B cell (primary cell): Measurements from ENCODE around the gene APOC3. TPM values are rescaled to one million over a fixed set of nuclear protein-coding genes. Genes with fewer than 3 reads are reported as not detected.
A peak's percentile ranks its signal among the peaks of the same experiment; 100 is the strongest.

Experiments
- ATAC-seq: fragments of 200-7000 bp; cut with Tn5 transposase; one replicate; pipeline ENCODE4 v1.10.0; 2021; ENCODE audit warnings: low read depth, mild to moderate bottlenecking, moderate number of reproducible peaks, moderate library complexity
- CTCF ChIA-PET: fragments of 350-600 bp; sonication (Branson Sonifier 250); formaldehyde crosslinking; loops from one replicate; lab custom pipeline; 2021; ENCODE audit warnings: antibody characterized with exemption, inconsistent platforms; lab: Charles Lee
- POLR2A ChIA-PET: fragments of 350-600 bp; sonication (Branson Sonifier 250); formaldehyde crosslinking; loops from one replicate; lab custom pipeline; 2021; ENCODE audit warnings: antibody characterized with exemption; lab: Charles Lee
- DNase-seq: peaks from one replicate; pipeline ENCODE4 v3.0.0; 2013
- H2AFZ ChIP-seq: 2 replicates; pipeline ENCODE4 v1.6.1; 2012; ENCODE audit warnings: mild to moderate bottlenecking, low read depth, low read length; ENCODE audit not compliant: insufficient read depth, poor library complexity, severe bottlenecking
- H3K27ac ChIP-seq, 2 donors: 1 replicate in 1 of 2; 2 replicates in 1 of 2; pipeline ENCODE4 v1.5.1; 2012 to 2013; ENCODE audit warnings: low read length in 2 of 2, mild to moderate bottlenecking in 2 of 2, moderate library complexity in 1 of 2
- H3K27me3 ChIP-seq, 4 experiments: fragments of 200-600 bp in 1 of 4; sonication (generic) in 1 of 4; replicated peaks in 1 of 4; 1 replicate in 2 of 4; 2 replicates in 2 of 4; pipeline versions ENCODE4 v1.6.1 to v1.7.0; 2013 to 2016; ENCODE audit warnings: low read length in 3 of 4, mild to moderate bottlenecking in 2 of 4, mixed read lengths in 1 of 4, moderate library complexity in 1 of 4; ENCODE audit not compliant: insufficient read depth in 4 of 4, control insufficient read depth in 3 of 4; ENCODE audit errors: control extremely low read depth in 1 of 4
- H3K36me3 ChIP-seq, 2 experiments: replicated peaks in 1 of 2; 1 replicate in 1 of 2; 2 replicates in 1 of 2; pipeline versions ENCODE4 v1.6.1 to v1.7.1; 2013; ENCODE audit warnings: low read length in 1 of 2; ENCODE audit not compliant: insufficient read depth in 2 of 2, control insufficient read depth in 1 of 2; ENCODE audit errors: control extremely low read depth in 1 of 2, extremely low read depth in 1 of 2
- H3K4me1 ChIP-seq, 2 donors: fragments of 200-600 bp in 1 of 2; sonication (generic) in 1 of 2; 1 replicate in 1 of 2; 2 replicates in 1 of 2; pipeline versions ENCODE4 v1.5.1 to v1.6.1; 2013 to 2017; ENCODE audit warnings: low read length in 2 of 2; ENCODE audit not compliant: control insufficient read depth in 2 of 2, insufficient read depth in 2 of 2
- H3K4me2 ChIP-seq: replicated peaks from 2 replicates; pipeline ENCODE3; 2012; ENCODE audit warnings: mild to moderate bottlenecking, low read depth, low read length; ENCODE audit not compliant: poor library complexity, severe bottlenecking
- H3K4me3 ChIP-seq, 5 experiments: fragments of 200-600 bp in 1 of 5; sonication (generic) in 1 of 5; 1 replicate in 3 of 5; 2 replicates in 2 of 5; pipeline versions ENCODE4 v1.5.1 to v1.7.0; 2011 to 2016; ENCODE audit warnings: low read length in 4 of 5, mild to moderate bottlenecking in 4 of 5, low read depth in 2 of 5, control low read depth in 1 of 5, moderate library complexity in 1 of 5; ENCODE audit not compliant: insufficient read depth in 1 of 5; ENCODE audit errors: control extremely low read depth in 1 of 5, extremely low read depth in 1 of 5
- H3K79me2 ChIP-seq: fragments of 200-600 bp; sonication (generic); one replicate; pipeline ENCODE4 v1.6.0; 2016; ENCODE audit warnings: low read length; ENCODE audit not compliant: control insufficient read depth, insufficient read depth
- H3K9ac ChIP-seq: fragments of 200-600 bp; sonication (generic); 2 replicates; pipeline ENCODE4 v1.6.1; 2017; ENCODE audit warnings: mild to moderate bottlenecking, low read length, moderate library complexity
- H3K9me3 ChIP-seq, 3 donors: one replicate each; pipeline versions ENCODE4 v1.6.1 to v1.7.1; 2013; ENCODE audit warnings: low read length in 2 of 3; ENCODE audit not compliant: control insufficient read depth in 2 of 3, insufficient read depth in 1 of 3; ENCODE audit errors: control extremely low read depth in 1 of 3
- H4K20me1 ChIP-seq: 2 replicates; pipeline ENCODE4 v1.6.0; 2012; ENCODE audit warnings: mild to moderate bottlenecking, low read length; ENCODE audit not compliant: insufficient read depth, control insufficient read depth, poor library complexity, severe bottlenecking
- H3K27ac Mint-ChIP-seq: one replicate; pipeline ENCODE4 v1.8.0; 2021; ENCODE audit warnings: mixed read lengths
- H3K27me3 Mint-ChIP-seq: one replicate; pipeline ENCODE4 v1.8.0; 2021; ENCODE audit warnings: mixed read lengths
- H3K4me1 Mint-ChIP-seq: one replicate; pipeline ENCODE4 v1.8.0; 2021; ENCODE audit warnings: mixed read lengths
- H3K4me3 Mint-ChIP-seq: one replicate; pipeline ENCODE4 v1.8.0; 2021; ENCODE audit warnings: mixed read lengths
- H3K9me3 Mint-ChIP-seq: one replicate; pipeline ENCODE4 v1.8.0; 2022; ENCODE audit warnings: mixed read lengths; ENCODE audit not compliant: insufficient read depth
- CTCF ChIP-seq: fragments of 200-600 bp; IDR thresholded peaks from one replicate; pipeline ENCODE4 v1.8.0; 2022; ENCODE audit warnings: antibody characterized with exemption, mild to moderate bottlenecking
- EZH2 ChIP-seq: IDR thresholded peaks from 2 replicates; pipeline ENCODE4 v1.6.1; 2012; ENCODE audit warnings: borderline replicate concordance, low read depth, mild to moderate bottlenecking, moderate library complexity, low read length; ENCODE audit not compliant: insufficient read depth, poor library complexity, severe bottlenecking
- WGBS: methylation state at CpG from one replicate; pipeline ENCODE4 v1.1.5; 2013; ENCODE audit warnings: missing lambda C conversion rate; ENCODE audit not compliant: insufficient coverage; 5-methylcytosine and 5-hydroxymethylcytosine counted together
- intact Hi-C: fragments of 100-400 bp; cut with micrococcal nuclease; formaldehyde crosslinking; loops from one replicate; pipeline ENCODE4 v1.10.0; 2022
- polyA plus RNA-seq: library from polyadenylated mRNA; depleted of rRNA; stranded (reverse); fragments of >200 nt; gene quantifications from 2 replicates; pipeline ENCODE4 v1.2.3, GENCODE V29; 2012
- total RNA-seq, 2 donors: library from RNA; stranded (reverse); fragments of 120-200 nt in 1 of 2; gene quantifications; 1 replicate in 1 of 2; 2 replicates in 1 of 2; pipeline versions ENCODE4 v1.2.3 to v1.2.4, GENCODE V29; 2013 to 2022

Gene APOC3
- total and polyA plus RNA-seq, 2 donors (not counting 1 experiment from before 2014, with no cell fraction given) = not detected

- Mint-ChIP-seq H3K27me3 (peaks cover 13% of the 10 kb centered on the region), H3K4me1 (peaks cover 23% of the 10 kb centered on the region), H3K27ac (no peak within 1 kb of the TSS), H3K9me3 (no peaks in the 10 kb centered on the region), H3K4me3 (peak within 1 kb of the TSS; percentile 41)
- ChIA-PET CTCF (interaction anchor here (0.6 to 7.1 kb wide), 16 partner anchors 11 to 434 kb away, joined by 3 to 80 read pairs (median 6); partner anchors contain the start of genes APOA1 and SIDT2), POLR2A (no interaction called here)
- no peak for ATAC-seq
- Histone ChIP-seq H3K36me3 (no peaks in the 10 kb centered on the region), H3K27ac (no peak within 1 kb of the TSS), H4K20me1 (no peaks in the 10 kb centered on the region), H3K9me3 (no peaks in the 10 kb centered on the region), H3K9ac (no peak within 1 kb of the TSS), H3K79me2 (peaks cover 17% of the 10 kb centered on the region), H3K4me3 (no peak within 1 kb of the TSS), H3K4me2 (peak within 1 kb of the TSS; percentile 46), H3K27me3 (peaks cover 0 to 10% (median 0%) of the 10 kb centered on the region in 4 experiments), H3K4me1 (peaks cover 16 to 22% of the 10 kb centered on the region in 2 donors), H2AFZ (peak within 1 kb of the TSS; percentile 54)
- TF ChIP-seq CTCF (no peak), EZH2 (no peak)
- 96% methylated on average over 7 of the region's 7 CpGs for WGBS
- no peak for DNase-seq
- intact Hi-C loops = loop anchor here (1.0 to 10.0 kb wide), 2 partner anchors 45 to 83 kb away; no protein-coding TSS in a partner anchor
These were observed 37.9 kb upstream of the APOC3 start, which contains the start of gene APOA5 for GRCh38 chr11:116791813-116792143. APOA5 (minus strand) TSS chr11:116791879; CDS start chr11:116791860, 19 bp downstream.

- Histone ChIP-seq H3K9ac (no peak overlapping the region), H3K27me3 (peaks cover 0 to 10% (median 0%) of the 10 kb centered on the region in 4 experiments), H3K4me2 (no peak overlapping the region), H3K27ac (no peak overlapping the region), H3K4me1 (peaks cover 11 to 17% of the 10 kb centered on the region in 2 donors), H3K36me3 (no peaks in the 10 kb centered on the region), H3K9me3 (no peaks in the 10 kb centered on the region), H4K20me1 (no peaks in the 10 kb centered on the region), H2AFZ (no peak overlapping the region), H3K79me2 (peaks cover 12% of the 10 kb centered on the region), H3K4me3 (no peak overlapping the region)
- ATAC-seq (no peak), DNase-seq (no peak)
- 85% methylated on average over 5 of the region's 8 CpGs for WGBS
- Mint-ChIP-seq H3K4me3 (no peak overlapping the region), H3K27ac (no peak overlapping the region), H3K4me1 (peaks cover 18% of the 10 kb centered on the region), H3K27me3 (peaks cover 17% of the 10 kb centered on the region), H3K9me3 (no peaks in the 10 kb centered on the region)
- ChIA-PET POLR2A (interaction anchor here (0.5 kb wide), 1 partner anchor 336 kb away, joined by 3 read pairs; no protein-coding TSS in a partner anchor), CTCF (interaction anchor here (1.0 to 7.1 kb wide), 6 partner anchors 9 to 434 kb away, joined by 3 to 80 read pairs (median 12); no protein-coding TSS in a partner anchor)
- no peak for TF ChIP-seq EZH2
- no peak for TF ChIP-seq CTCF
- intact Hi-C loops = loop anchor here (10.0 kb wide), 1 partner anchor 82 kb away; no protein-coding TSS in a partner anchor
These were observed 37.4 kb upstream of the APOC3 start for GRCh38 chr11:116792144-116792868.
